GM12878 (cell line): ENCODE measurements around the gene GNB5. TPM values are rescaled to one million over a fixed set of nuclear protein-coding genes. Genes with fewer than 3 reads are reported as not detected.

Source experiments
- BACH1 ChIP-seq: fragments of 450-650 bp; IDR thresholded peaks from 2 replicates; pipeline ENCODE4 v1.6.1; 2017; ENCODE audit warnings: mild to moderate bottlenecking, borderline replicate concordance
- CHD1 ChIP-seq: IDR thresholded peaks from 2 replicates; pipeline ENCODE4 v1.6.1; 2012; ENCODE audit warnings: low read depth, low read length, improper control_type of control experiment
- HCFC1 ChIP-seq: fragments of 150-350 bp; IDR thresholded peaks from 2 replicates; pipeline ENCODE4 v1.6.1; 2014; ENCODE audit warnings: low read length
- MLLT1 ChIP-seq: fragments of 450-650 bp; IDR thresholded peaks from 2 replicates; pipeline ENCODE4 v1.6.1; 2016; ENCODE audit warnings: mild to moderate bottlenecking
- MTA3 ChIP-seq: IDR thresholded peaks from 2 replicates; pipeline ENCODE4 v1.6.1; 2012; ENCODE audit warnings: low read length, inconsistent platforms, borderline replicate concordance
- NR2C1 ChIP-seq: fragments of 450-650 bp; IDR thresholded peaks from 2 replicates; pipeline ENCODE4 v1.6.1; 2017; ENCODE audit warnings: antibody characterized with exemption, mild to moderate bottlenecking, moderate library complexity
- RAD51 ChIP-seq: fragments of 450-650 bp; IDR thresholded peaks from 2 replicates; pipeline ENCODE4 v1.6.1; 2016; ENCODE audit warnings: moderate library complexity, mild to moderate bottlenecking, inconsistent platforms
- RBBP5 ChIP-seq: fragments of 200-600 bp; sonication (generic); conservative IDR thresholded peaks from 2 replicates; pipeline ENCODE4 v1.6.1; 2016
- SIX5 ChIP-seq: IDR thresholded peaks from 2 replicates; pipeline ENCODE4 v1.6.1; 2011; ENCODE audit warnings: mild to moderate bottlenecking, low read depth, low read length, moderate library complexity; ENCODE audit not compliant: severe bottlenecking
- SMAD1 ChIP-seq: fragments of 450-650 bp; IDR thresholded peaks from 2 replicates; pipeline ENCODE4 v1.6.1; 2018; ENCODE audit warnings: mild to moderate bottlenecking, low read depth; ENCODE audit not compliant: partially characterized antibody
- ZBTB11 ChIP-seq: fragments of 450-650 bp; formaldehyde crosslinking; IDR thresholded peaks from 2 replicates; pipeline ENCODE4 v1.5.0; 2022; ENCODE audit warnings: mild to moderate bottlenecking, missing genetic modification characterization
- ZNF217 ChIP-seq: fragments of 450-650 bp; IDR thresholded peaks from 2 replicates; pipeline ENCODE4 v1.6.1; 2017; ENCODE audit warnings: antibody characterized with exemption, mild to moderate bottlenecking
- ZNF592 ChIP-seq: fragments of 450-650 bp; IDR thresholded peaks from 2 replicates; pipeline ENCODE4 v1.6.1; 2017; ENCODE audit warnings: mild to moderate bottlenecking, moderate library complexity
- ZNF622 ChIP-seq: fragments of 450-650 bp; IDR thresholded peaks from 2 replicates; pipeline ENCODE4 v1.6.1; 2017; ENCODE audit warnings: mild to moderate bottlenecking, inconsistent platforms
- ZNF687 ChIP-seq: fragments of 450-650 bp; IDR thresholded peaks from 2 replicates; pipeline ENCODE4 v1.6.1; 2017; ENCODE audit warnings: mild to moderate bottlenecking, moderate library complexity
- ZZZ3 ChIP-seq: IDR thresholded peaks from 2 replicates; pipeline ENCODE4 v1.6.1; 2011; ENCODE audit warnings: low read depth; ENCODE audit not compliant: control insufficient read depth, insufficient read length
- polyA plus RNA-seq, 11 experiments: library from polyadenylated mRNA; depleted of rRNA in 4 of 11; unstranded in 6 of 11; stranded (reverse) in 5 of 11; fragments of >200 nt; fragmentation: Nextera tagmentation in 4 of 11; fragmentation: Illumina TruSeq in 1 of 11; extraction: Ambion mirVana in 4 of 11; extraction: Trizol in 1 of 11; gene quantifications; 1 replicate in 1 of 11; 2 replicates in 10 of 11; pipeline versions ENCODE4 v1.2.1 to v1.2.3, GENCODE V29; 2011 to 2016; ENCODE audit warnings: inconsistent platforms in 2 of 11, missing spikeins in 2 of 11, low read depth in 1 of 11
- total RNA-seq, 4 experiments: library from RNA; depleted of rRNA in 3 of 4; stranded (reverse); fragments of >200 nt in 3 of 4; fragmentation: Illumina TruSeq in 1 of 4; extraction: Trizol in 1 of 4; gene quantifications; 2 replicates each; pipeline versions ENCODE4 v1.2.1 to v1.2.3, GENCODE V29; 2013 to 2021

The GNB5 gene
- total and polyA plus RNA-seq, 10 of the 15 experiments (the other 5 are each of a cell fraction or from before 2014, with no cell fraction given), result 2.4 to 25.9 (median 15.2) TPM

- TF ChIP-seq ZBTB11 (CRISPR knock-in tag) (no peak), BACH1 (peak; percentile 44; the same call in 1 of the 2 replicates), ZNF622 (no peak), MTA3 (no peak), ZNF217 (no peak), SMAD1 (no peak), RBBP5 (no peak), SIX5 (no peak), MLLT1 (no peak), NR2C1 (no peak), ZNF687 (no peak; the same call in 1 of the 2 replicates), ZZZ3 (no peak), ZNF592 (no peak), CHD1 (no peak), HCFC1 (no peak), RAD51 (no peak)
These were observed 41.1 kb upstream of the GNB5 start (continued) for GRCh38 chr15:52232327-52232726.
